H7 (cell line): ENCODE measurements around the gene EVC2. TPM values are rescaled to one million over a fixed set of nuclear protein-coding genes. Genes with fewer than 3 reads are reported as not detected.
A peak's percentile ranks its signal among the peaks of the same experiment; 100 is the strongest.

Experiments used
- DNase-seq: peaks from one replicate; pipeline ENCODE4 v3.0.0; 2012
- H3K27me3 ChIP-seq: 2 replicates; pipeline ENCODE4 v1.6.0; 2011; ENCODE audit warnings: mild to moderate bottlenecking, low read length; ENCODE audit not compliant: control insufficient read depth, insufficient read depth
- H3K36me3 ChIP-seq: replicated peaks from 2 replicates; pipeline ENCODE4 v1.5.1; 2011; ENCODE audit warnings: low read length; ENCODE audit not compliant: control insufficient read depth, insufficient read depth
- H3K4me3 ChIP-seq: 2 replicates; pipeline ENCODE4 v1.5.1; 2011; ENCODE audit warnings: low read depth, mild to moderate bottlenecking, control low read depth, low read length, moderate library complexity; ENCODE audit not compliant: insufficient read depth
- total RNA-seq: library from RNA; depleted of rRNA; stranded (reverse); fragments of >200 nt; shearing (Covaris generic); gene quantifications from 2 replicates; pipeline ENCODE4 v1.2.3, GENCODE V29; 2014

Gene EVC2
- total RNA-seq, 1 experiment from 2014 or later: 6.2 TPM

- no peaks in the 10 kb centered on the region for H3K27me3 ChIP-seq
- peaks cover 2% of the 10 kb centered on the region for H3K36me3 ChIP-seq
- no peak overlapping the region for H3K4me3 ChIP-seq
- no peak for DNase-seq
Measured at GRCh38 chr4:5651089-5651488, 57.3 kb downstream of the EVC2 start.

- peaks cover 2% of the 10 kb centered on the region for H3K36me3 ChIP-seq
- no peak for DNase-seq
- no peaks in the 10 kb centered on the region for H3K27me3 ChIP-seq
- no peak overlapping the region for H3K4me3 ChIP-seq
Measured at GRCh38 chr4:5650040-5650439, 58.3 kb downstream of the EVC2 start.

- H3K36me3 ChIP-seq: no peaks in the 10 kb centered on the region; the same call in 1 of the 2 replicates
- no peak overlapping the region for H3K4me3 ChIP-seq
- no peak for DNase-seq
- no peaks in the 10 kb centered on the region for H3K27me3 ChIP-seq
Measured at GRCh38 chr4:5647351-5647750, 61.0 kb downstream of the EVC2 start.

- Histone ChIP-seq H3K36me3 (peaks cover 2% of the 10 kb centered on the region), H3K4me3 (no peak overlapping the region), H3K27me3 (no peaks in the 10 kb centered on the region)
- DNase-seq: no peak
Measured at GRCh38 chr4:5640096-5640495, 68.3 kb downstream of the EVC2 start.

- Histone ChIP-seq H3K4me3 (no peak overlapping the region), H3K36me3 (peaks cover 2% of the 10 kb centered on the region), H3K27me3 (no peaks in the 10 kb centered on the region)
- no peak for DNase-seq
Measured at GRCh38 chr4:5639556-5639955, 68.8 kb downstream of the EVC2 start.

GRCh38 chr4:5638976-5639375, 69.4 kb downstream of the EVC2 start:
- no peak for DNase-seq
- Histone ChIP-seq H3K4me3 (no peak overlapping the region), H3K27me3 (no peaks in the 10 kb centered on the region), H3K36me3 (peaks cover 2% of the 10 kb centered on the region)

- Histone ChIP-seq H3K36me3 (peaks cover 2% of the 10 kb centered on the region), H3K4me3 (no peak overlapping the region), H3K27me3 (no peaks in the 10 kb centered on the region)
- no peak for DNase-seq
Measured at GRCh38 chr4:5638316-5638715, 70.0 kb downstream of the EVC2 start.

- Histone ChIP-seq H3K27me3 (no peaks in the 10 kb centered on the region), H3K4me3 (no peak overlapping the region), H3K36me3 (peaks cover 2% of the 10 kb centered on the region)
- no peak for DNase-seq
Measured at GRCh38 chr4:5636766-5637670, 71.3 kb downstream of the EVC2 start.

- no peak overlapping the region for H3K4me3 ChIP-seq
- peaks cover 3% of the 10 kb centered on the region for H3K36me3 ChIP-seq
- no peak for DNase-seq
- no peaks in the 10 kb centered on the region for H3K27me3 ChIP-seq
Measured at GRCh38 chr4:5635826-5636195, 72.5 kb downstream of the EVC2 start.

- Histone ChIP-seq H3K27me3 (no peaks in the 10 kb centered on the region), H3K4me3 (no peak overlapping the region), H3K36me3 (peaks cover 2% of the 10 kb centered on the region)
- DNase-seq: peak; percentile 50
Measured at GRCh38 chr4:5632571-5632970, 75.8 kb downstream of the EVC2 start.

- DNase-seq: no peak
- H3K4me3 ChIP-seq: no peak overlapping the region
Measured at GRCh38 chr4:5632066-5632440, 76.3 kb downstream of the EVC2 start.

GRCh38 chr4:5631352-5632065, 76.8 kb downstream of the EVC2 start:
- Histone ChIP-seq H3K36me3 (peaks cover 2% of the 10 kb centered on the region), H3K27me3 (no peaks in the 10 kb centered on the region), H3K4me3 (no peak overlapping the region)
- DNase-seq: no peak

More at GRCh38 chr4:5632066-5632440, 76.3 kb downstream of the EVC2 start:
- H3K27me3 ChIP-seq: no peaks in the 10 kb centered on the region
- peaks cover 2% of the 10 kb centered on the region for H3K36me3 ChIP-seq

- peaks cover 2% of the 10 kb centered on the region for H3K36me3 ChIP-seq
- DNase-seq: no peak
- H3K4me3 ChIP-seq: no peak overlapping the region
- H3K27me3 ChIP-seq: no peaks in the 10 kb centered on the region
Measured at GRCh38 chr4:5630762-5631161, 77.6 kb downstream of the EVC2 start.

- Histone ChIP-seq H3K36me3 (peaks cover 4% of the 10 kb centered on the region), H3K4me3 (no peak overlapping the region), H3K27me3 (no peaks in the 10 kb centered on the region)
- no peak for DNase-seq
Measured at GRCh38 chr4:5629542-5629941, 78.8 kb downstream of the EVC2 start.

GRCh38 chr4:5626913-5627312, 81.4 kb downstream of the EVC2 start:
- Histone ChIP-seq H3K4me3 (no peak overlapping the region), H3K27me3 (no peaks in the 10 kb centered on the region), H3K36me3 (peaks cover 5% of the 10 kb centered on the region)
- DNase-seq: no peak
